ENCODE results near the gene ARHGAP15.

DNA sequence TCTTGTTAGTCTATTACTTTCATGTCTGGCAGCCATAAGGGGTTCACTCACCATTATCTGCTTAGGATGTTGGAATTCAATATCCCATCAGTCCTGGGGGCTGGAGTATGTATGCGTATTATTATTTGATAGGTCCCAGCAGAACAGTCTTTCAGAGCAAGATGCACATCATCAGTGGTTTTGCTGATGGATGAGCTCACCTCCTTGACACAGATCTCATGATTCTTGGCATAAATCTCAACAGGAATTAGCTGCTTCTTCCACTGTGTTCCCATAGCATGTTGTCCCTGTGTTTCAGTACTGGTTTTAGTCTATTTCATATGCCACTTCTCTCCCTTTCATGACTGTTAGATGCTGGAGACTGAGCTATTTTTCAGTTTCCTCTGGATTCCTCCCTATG, 442.5 kb downstream of the ARHGAP15 start:
- TF ChIP-seq, protein P1, sequence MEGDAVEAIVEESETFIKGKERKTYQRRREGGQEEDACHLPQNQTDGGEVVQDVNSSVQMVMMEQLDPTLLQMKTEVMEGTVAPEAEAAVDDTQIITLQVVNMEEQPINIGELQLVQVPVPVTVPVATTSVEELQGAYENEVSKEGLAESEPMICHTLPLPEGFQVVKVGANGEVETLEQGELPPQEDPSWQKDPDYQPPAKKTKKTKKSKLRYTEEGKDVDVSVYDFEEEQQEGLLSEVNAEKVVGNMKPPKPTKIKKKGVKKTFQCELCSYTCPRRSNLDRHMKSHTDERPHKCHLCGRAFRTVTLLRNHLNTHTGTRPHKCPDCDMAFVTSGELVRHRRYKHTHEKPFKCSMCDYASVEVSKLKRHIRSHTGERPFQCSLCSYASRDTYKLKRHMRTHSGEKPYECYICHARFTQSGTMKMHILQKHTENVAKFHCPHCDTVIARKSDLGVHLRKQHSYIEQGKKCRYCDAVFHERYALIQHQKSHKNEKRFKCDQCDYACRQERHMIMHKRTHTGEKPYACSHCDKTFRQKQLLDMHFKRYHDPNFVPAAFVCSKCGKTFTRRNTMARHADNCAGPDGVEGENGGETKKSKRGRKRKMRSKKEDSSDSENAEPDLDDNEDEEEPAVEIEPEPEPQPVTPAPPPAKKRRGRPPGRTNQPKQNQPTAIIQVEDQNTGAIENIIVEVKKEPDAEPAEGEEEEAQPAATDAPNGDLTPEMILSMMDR (IDR thresholded peaks at IDR 0.05) = no peak
- no peak for TF ChIP-seq POLR2A (IDR thresholded peaks at IDR 0.05)
